Endothelial cell of umbilical vein (primary cell): ENCODE data around the gene CUEDC1. TPM values are rescaled to one million over a fixed set of nuclear protein-coding genes. Genes with fewer than 3 reads are reported as not detected.
A peak's percentile ranks its signal among the peaks of the same experiment; 100 is the strongest.

Experiments used
- BruUV-seq: library from RNA; stranded (reverse); fragments of 400-500 nt; replicated peaks from 2 replicates; lab custom pipeline; 2021; lab: Mats Ljungman, UMichigan
- CTCF ChIA-PET: fragments of 300-600, 350-600 bp; sonication (Branson Sonifier 250); formaldehyde crosslinking; loops from one replicate; lab custom pipeline; 2021; ENCODE audit warnings: antibody characterized with exemption, inconsistent platforms; lab: Charles Lee
- POLR2A ChIA-PET: fragments of 300-600, 350-600 bp; sonication (Branson Sonifier 250); formaldehyde crosslinking; loops from one replicate; lab custom pipeline; 2021; ENCODE audit warnings: antibody characterized with exemption, inconsistent platforms; lab: Charles Lee
- DNase-seq: peaks from one replicate; pipeline ENCODE4 v3.0.0-alpha.2; 2011; ENCODE audit warnings: low read depth, low spot score
- FAIRE-seq: peaks from 2 replicates; lab custom pipeline; 2011; peaks lifted over from hg19 to GRCh38; lab: Jason Lieb, UNC
- H2AFZ ChIP-seq: 2 replicates; pipeline ENCODE4 v1.6.0; 2012; ENCODE audit warnings: low read depth, low read length, control low read depth, inconsistent platforms
- H3K27ac ChIP-seq: 2 replicates; pipeline ENCODE4 v1.5.1; 2011; ENCODE audit warnings: low read depth, mild to moderate bottlenecking, control low read depth, low read length, moderate library complexity; ENCODE audit not compliant: insufficient read depth
- H3K27me3 ChIP-seq, 2 experiments: 2 replicates each; pipeline versions ENCODE4 v1.6.0 to v1.6.1; 2011; ENCODE audit warnings: low read length in 2 of 2, mixed read lengths in 1 of 2; ENCODE audit not compliant: control insufficient read depth in 2 of 2, insufficient read depth in 2 of 2
- H3K36me3 ChIP-seq, 2 experiments: 2 replicates in 1 of 2; 3 replicates in 1 of 2; pipeline ENCODE4 v1.5.1; 2011; ENCODE audit warnings: low read length in 2 of 2, mild to moderate bottlenecking in 1 of 2, moderate library complexity in 1 of 2; ENCODE audit not compliant: control insufficient read depth in 2 of 2, insufficient read depth in 2 of 2; ENCODE audit errors: extremely low read depth in 1 of 2
- H3K4me1 ChIP-seq: 3 replicates; pipeline ENCODE4 v1.5.1; 2011; ENCODE audit warnings: mild to moderate bottlenecking, low read length; ENCODE audit not compliant: control insufficient read depth, insufficient read depth; ENCODE audit errors: extremely low read depth
- H3K4me2 ChIP-seq: 2 replicates; pipeline ENCODE4 v1.6.1; 2011; ENCODE audit warnings: low read length, control low read depth, mixed read lengths; ENCODE audit not compliant: insufficient read depth
- H3K4me3 ChIP-seq, 3 experiments: fragments of 200-600 bp in 1 of 3; sonication (generic), shearing (Covaris generic) in 1 of 3; replicated peaks in 1 of 3; 2 replicates each; pipeline ENCODE4 v1.5.1; 2011 to 2016; ENCODE audit warnings: control low read depth in 3 of 3, low read length in 3 of 3, mild to moderate bottlenecking in 2 of 3, inconsistent platforms in 1 of 3, low read depth in 1 of 3, moderate library complexity in 1 of 3; ENCODE audit not compliant: insufficient read depth in 1 of 3
- H3K79me2 ChIP-seq: 2 replicates; pipeline ENCODE4 v1.6.0; 2012; ENCODE audit warnings: low read length, inconsistent platforms; ENCODE audit not compliant: control insufficient read depth, insufficient read depth
- H3K9ac ChIP-seq: replicated peaks from 2 replicates; pipeline ENCODE3; 2011; ENCODE audit warnings: low read length, control low read depth; ENCODE audit not compliant: insufficient read depth; ENCODE audit errors: extremely low read depth
- H3K9me1 ChIP-seq: replicated peaks from 3 replicates; pipeline ENCODE4 v1.6.0; 2011; ENCODE audit warnings: mild to moderate bottlenecking, low read length; ENCODE audit not compliant: control insufficient read depth, insufficient read depth; ENCODE audit errors: extremely low read depth
- H3K9me3 ChIP-seq: replicated peaks from 2 replicates; pipeline ENCODE4 v1.5.1; 2012; ENCODE audit warnings: low read length, inconsistent platforms; ENCODE audit not compliant: control insufficient read depth, insufficient read depth
- H4K20me1 ChIP-seq: replicated peaks from 2 replicates; pipeline ENCODE3; 2011; ENCODE audit warnings: mild to moderate bottlenecking, low read length; ENCODE audit not compliant: control insufficient read depth, insufficient read depth; ENCODE audit errors: extremely low read depth
- CTCF ChIP-seq, 2 donors: IDR thresholded peaks; 1 replicate in 1 of 2; 2 replicates in 1 of 2; pipeline ENCODE4 v1.5.1; 2011; ENCODE audit warnings: low read length in 2 of 2, mild to moderate bottlenecking in 2 of 2, moderate library complexity in 2 of 2, control low read depth in 1 of 2, inconsistent platforms in 1 of 2, low read depth in 1 of 2; ENCODE audit not compliant: insufficient read depth in 1 of 2; ENCODE audit errors: extremely low read depth in 1 of 2
- FOS ChIP-seq: IDR thresholded peaks from 2 replicates; pipeline ENCODE4 v1.6.1; 2011; ENCODE audit warnings: mild to moderate bottlenecking, low read length, moderate library complexity, borderline replicate concordance; ENCODE audit not compliant: insufficient read depth
- GATA2 ChIP-seq: IDR thresholded peaks from 2 replicates; pipeline ENCODE4 v1.7.0; 2011; ENCODE audit warnings: low read depth, mild to moderate bottlenecking, moderate library complexity, mixed read lengths, low read length; ENCODE audit not compliant: insufficient read length, insufficient read depth
- JUN ChIP-seq: IDR thresholded peaks from 2 replicates; pipeline ENCODE4 v1.6.1; 2011; ENCODE audit warnings: borderline replicate concordance, low read depth; ENCODE audit not compliant: insufficient read length, insufficient read depth
- MAX ChIP-seq: IDR thresholded peaks from 2 replicates; pipeline ENCODE4 v1.6.1; 2011; ENCODE audit not compliant: insufficient read depth, insufficient read length
- MYC ChIP-seq: IDR thresholded peaks from one replicate; pipeline ENCODE4 v1.6.1; 2011; ENCODE audit warnings: mild to moderate bottlenecking, low read depth, low read length
- POLR2A ChIP-seq: IDR thresholded peaks from 2 replicates; pipeline ENCODE4 v1.6.1; 2012; ENCODE audit warnings: low read depth, mild to moderate bottlenecking, control low read depth, low read length
- POLR2AphosphoS5 ChIP-seq: IDR thresholded peaks from 2 replicates; pipeline ENCODE4 v1.6.1; 2012; ENCODE audit warnings: low read depth, mild to moderate bottlenecking, control low read depth, low read length, moderate library complexity; ENCODE audit not compliant: insufficient read depth
- dilution Hi-C: fragments of 300-500 bp; cut with MboI; formaldehyde crosslinking; loops from one replicate; pipeline ENCODE4 v1.15.0; 2019; ENCODE audit warnings: low sequenced_read_pairs; ENCODE audit not compliant: extremely low pct_ligation_motif_present
- intact Hi-C: fragments of 100-400 bp; cut with micrococcal nuclease; formaldehyde crosslinking; loops from one replicate; pipeline ENCODE4 v1.10.0; 2022
- polyA plus RNA-seq, 4 experiments: library from polyadenylated mRNA; depleted of rRNA in 3 of 4; stranded (reverse) in 3 of 4; unstranded in 1 of 4; fragments of >200 nt; gene quantifications; 2 replicates each; pipeline versions ENCODE4 v1.2.1 to v1.2.3, GENCODE V29; 2011 to 2012; ENCODE audit warnings: missing spikeins in 1 of 4
- total RNA-seq: library from RNA; stranded (reverse); gene quantifications from 2 replicates; pipeline ENCODE4 v1.2.3, GENCODE V29; 2021

CUEDC1 gene
- total and polyA plus RNA-seq, 2 donors (not counting 3 experiments of a cell fraction or from before 2014, with no cell fraction given) = 15.8 to 27.7 TPM

GRCh38 chr17:58004060-58004459 lies 48.8 kb upstream of the CUEDC1 start:
- BruUV-seq = no TSS peak
- Histone ChIP-seq H3K4me1 (peaks cover 42% of the 10 kb centered on the region), H3K79me2 (peaks cover 56% of the 10 kb centered on the region), H3K9ac (no peak overlapping the region), H3K9me3 (no peaks in the 10 kb centered on the region), H3K4me2 (peak overlapping the region; percentile 85), H3K36me3 (peaks cover 13 to 34% of the 10 kb centered on the region in 2 experiments), H4K20me1 (peaks cover 6% of the 10 kb centered on the region), H3K27ac (no peak overlapping the region), H3K4me3 (peak overlapping the region in 1 of 3 experiments; percentile 95), H3K9me1 (no peaks in the 10 kb centered on the region), H3K27me3 (no peaks in the 10 kb centered on the region), H2AFZ (no peak overlapping the region)
- DNase-seq (no peak), FAIRE-seq (no peak)
- CTCF ChIA-PET = interaction anchor here (1.1 kb wide), 1 partner anchor 146 kb away, joined by 4 read pairs; no protein-coding TSS in a partner anchor
- intact Hi-C loops = no loop called here
- POLR2A ChIA-PET = no interaction called here
- TF ChIP-seq MYC (no peak), POLR2A (no peak), POLR2AphosphoS5 (no peak), CTCF (IDR thresholded peaks at IDR 0.05; ENCODE audit: extremely low read depth in 1 of 2, insufficient read depth in 1 of 2, low read depth in 1 of 2, low read length in 2 of 2) (no peak), JUN (no peak), GATA2 (no peak), FOS (no peak), MAX (no peak)
- dilution Hi-C loops = no loop called here
